Activated T-cell treated with anti-CD3 and anti-CD28 coated beads, Interleukin-2, amount 50 U/mL, for 72 hours (primary cell): ENCODE data around the gene COL4A1. TPM values are rescaled to one million over a fixed set of nuclear protein-coding genes. Genes with fewer than 3 reads are reported as not detected.

Experiments used
- ATAC-seq, 2 donors: fragments of 150-1000 bp; cut with Tn5 transposase; replicated peaks in 1 of 2; 2 replicates each; pipeline ENCODE4 v1.10.0; 2021; ENCODE audit warnings: moderate library complexity in 2 of 2, mild to moderate bottlenecking in 1 of 2
- DNase-seq, 2 donors: peaks; one replicate each; pipeline ENCODE4 v3.0.0; 2021 to 2022; ENCODE audit warnings: mixed read lengths in 1 of 2
- H3K27ac Mint-ChIP-seq: one replicate; pipeline ENCODE4 v1.8.0; 2022; ENCODE audit warnings: mild to moderate bottlenecking, moderate library complexity, mixed read lengths
- H3K27me3 Mint-ChIP-seq: one replicate; pipeline ENCODE4 v1.8.0; 2022; ENCODE audit warnings: low read depth, mixed read lengths
- H3K36me3 Mint-ChIP-seq, 2 donors: one replicate each; pipeline ENCODE4 v1.8.0; 2022; ENCODE audit warnings: mixed read lengths in 2 of 2, mild to moderate bottlenecking in 1 of 2; ENCODE audit not compliant: insufficient read depth in 2 of 2
- H3K4me1 Mint-ChIP-seq: one replicate; pipeline ENCODE4 v1.8.0; 2022; ENCODE audit warnings: low read depth, mixed read lengths
- H3K4me3 Mint-ChIP-seq, 2 donors: one replicate each; pipeline ENCODE4 v1.8.0; 2022; ENCODE audit warnings: mild to moderate bottlenecking in 2 of 2, mixed read lengths in 2 of 2, moderate library complexity in 2 of 2
- H3K9me3 Mint-ChIP-seq, 2 donors: one replicate each; pipeline ENCODE4 v1.8.0; 2022; ENCODE audit warnings: mixed read lengths in 2 of 2
- total RNA-seq, 2 donors: library from RNA; stranded (reverse); gene quantifications; one replicate each; pipeline ENCODE4 v1.2.3, GENCODE V29; 2022

The COL4A1 gene
- total RNA-seq, 2 donors from 2014 or later: 0.19 TPM; not detected in 1

DNA sequence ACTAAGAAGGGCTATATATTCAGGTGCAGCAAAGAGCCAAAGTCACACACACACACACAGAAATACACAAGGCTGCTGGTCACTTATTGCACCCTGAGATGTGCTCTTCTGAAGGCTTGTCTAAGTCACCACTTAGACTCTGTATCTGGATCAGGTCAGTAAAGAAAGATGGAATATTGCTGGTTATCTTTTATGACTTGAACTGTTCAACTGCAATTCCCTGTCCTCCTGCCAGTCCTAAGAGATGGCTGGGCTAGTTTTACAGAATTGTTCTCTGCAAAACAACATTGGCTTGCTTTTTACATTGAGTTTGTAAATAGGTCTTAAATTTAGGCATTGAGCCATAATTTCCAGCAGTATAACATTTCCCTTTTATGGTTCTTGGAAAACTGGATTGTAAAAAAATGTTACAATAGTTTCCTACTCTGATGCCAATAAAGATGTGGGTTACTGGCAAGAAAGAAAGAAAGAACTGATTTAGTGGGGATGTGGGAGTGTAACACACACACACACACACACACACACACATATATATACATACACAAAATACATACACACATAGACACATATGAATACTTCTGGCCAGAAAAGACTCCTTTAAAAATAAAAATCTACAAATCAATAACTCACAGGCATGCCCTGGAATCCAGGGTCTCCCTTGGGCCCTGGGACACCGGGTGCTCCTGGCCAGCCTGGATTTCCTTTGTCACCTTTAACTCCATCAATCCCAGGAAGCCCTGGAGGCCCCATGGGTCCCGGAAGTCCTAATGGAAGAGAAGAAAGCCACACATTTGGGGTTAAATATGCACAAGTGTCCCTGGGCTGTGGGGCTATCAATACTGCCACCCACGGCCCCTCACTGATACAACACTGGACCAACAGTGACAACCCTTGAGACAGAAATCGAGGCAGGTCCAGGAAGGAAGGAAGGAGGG lies 137.7 kb downstream of the COL4A1 start:
- H3K36me3 Mint-ChIP-seq: no peaks in the 10 kb centered on the region
- ATAC-seq (no peak), DNase-seq (no peak)
- no peak overlapping the region for H3K27ac Mint-ChIP-seq
- H3K4me1 Mint-ChIP-seq: no peaks in the 10 kb centered on the region
- peaks cover 0 to 2% of the 10 kb centered on the region in 2 donors for H3K9me3 Mint-ChIP-seq
- no peaks in the 10 kb centered on the region for H3K27me3 Mint-ChIP-seq
- H3K4me3 Mint-ChIP-seq: no peak overlapping the region

DNA sequence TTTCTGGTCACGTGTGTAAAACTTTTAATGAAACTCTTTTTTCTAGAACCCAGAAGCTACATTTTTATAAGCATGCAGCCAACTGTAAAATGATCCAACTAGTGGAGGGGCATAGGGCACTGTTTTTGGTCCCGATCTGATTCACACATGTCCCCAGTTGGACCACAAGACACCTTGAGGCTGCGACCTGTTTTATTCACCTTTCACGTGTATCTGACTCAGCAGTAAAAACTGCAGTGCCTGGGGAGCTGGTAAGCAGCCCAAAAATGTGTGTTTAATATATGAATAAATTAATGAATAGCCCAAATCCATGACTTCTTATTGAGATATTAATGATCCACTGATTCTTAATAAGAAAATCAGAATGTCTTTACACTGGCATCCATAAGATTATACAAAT lies 140.4 kb downstream of the COL4A1 start:
- Mint-ChIP-seq H3K9me3 (no peaks in the 10 kb centered on the region), H3K4me3 (no peak overlapping the region), H3K36me3 (no peaks in the 10 kb centered on the region), H3K4me1 (no peaks in the 10 kb centered on the region), H3K27ac (no peak overlapping the region), H3K27me3 (peaks cover under 1% of the 10 kb centered on the region)
- ATAC-seq (no peak), DNase-seq (no peak)

DNA sequence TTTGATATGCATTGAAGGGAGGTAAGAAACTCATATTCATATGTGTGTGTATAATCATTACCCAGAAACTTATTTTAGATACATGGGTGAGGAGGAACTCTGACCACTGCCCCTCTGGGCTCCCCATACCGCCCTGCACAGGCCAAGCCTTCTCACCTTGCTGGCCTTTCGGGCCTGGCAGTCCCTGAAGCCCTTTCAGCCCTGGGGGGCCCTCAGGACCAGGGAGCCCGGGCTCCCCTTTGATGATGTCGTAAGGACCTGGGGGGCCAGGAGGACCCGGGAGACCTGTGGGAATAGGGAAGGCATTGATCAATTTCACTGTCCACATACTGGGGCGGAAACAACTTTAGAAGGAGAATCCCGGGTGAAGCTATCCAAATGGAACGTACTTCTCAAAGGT lies 142.3 kb downstream of the COL4A1 start:
- Mint-ChIP-seq H3K27me3 (peaks cover 11% of the 10 kb centered on the region), H3K4me1 (no peaks in the 10 kb centered on the region), H3K9me3 (no peaks in the 10 kb centered on the region), H3K4me3 (no peak overlapping the region), H3K36me3 (no peaks in the 10 kb centered on the region), H3K27ac (no peak overlapping the region)
- ATAC-seq (no peak), DNase-seq (no peak)

DNA sequence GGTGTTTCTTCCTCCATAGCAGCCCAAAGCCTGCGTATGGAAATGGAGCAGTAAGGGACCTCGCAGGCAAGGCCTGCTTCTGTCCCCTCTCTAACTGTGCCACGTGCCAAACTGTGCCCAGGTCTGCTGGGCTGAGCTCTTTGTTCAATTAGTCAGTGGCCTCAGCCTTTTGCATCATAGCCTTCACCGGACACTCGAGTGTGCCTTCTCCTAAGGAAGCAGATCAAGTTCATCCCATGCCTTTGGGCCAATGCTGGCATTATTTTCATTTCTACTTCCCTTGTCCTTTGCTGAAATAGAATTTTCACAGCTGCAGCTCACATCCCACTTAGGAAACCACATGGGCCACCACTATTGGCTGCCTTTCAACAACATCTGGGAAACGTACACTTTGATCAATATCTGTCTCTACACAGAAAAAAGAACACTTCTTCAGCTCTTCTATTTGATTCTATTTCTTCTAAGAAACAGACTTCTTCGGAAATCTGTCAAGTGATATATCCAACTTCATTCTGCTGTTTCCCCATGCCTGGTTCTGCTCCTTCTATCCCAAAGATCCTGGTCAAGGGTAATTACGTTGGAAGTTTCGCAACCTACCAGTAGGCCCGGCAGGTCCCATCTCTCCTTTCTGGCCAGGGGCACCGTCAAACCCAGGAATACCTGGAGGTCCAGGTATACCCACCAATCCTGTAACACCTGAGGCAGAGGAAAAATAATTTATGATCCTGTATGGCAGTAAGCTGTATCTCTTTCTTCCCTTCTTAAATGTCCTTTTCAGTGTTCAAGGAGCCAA lies 143.9 kb downstream of the COL4A1 start:
- Mint-ChIP-seq H3K27ac (no peak overlapping the region), H3K36me3 (no peaks in the 10 kb centered on the region), H3K4me3 (no peak overlapping the region), H3K27me3 (peaks cover 14% of the 10 kb centered on the region), H3K9me3 (no peaks in the 10 kb centered on the region), H3K4me1 (no peaks in the 10 kb centered on the region)
- ATAC-seq: no peak
- no peak for DNase-seq

DNA sequence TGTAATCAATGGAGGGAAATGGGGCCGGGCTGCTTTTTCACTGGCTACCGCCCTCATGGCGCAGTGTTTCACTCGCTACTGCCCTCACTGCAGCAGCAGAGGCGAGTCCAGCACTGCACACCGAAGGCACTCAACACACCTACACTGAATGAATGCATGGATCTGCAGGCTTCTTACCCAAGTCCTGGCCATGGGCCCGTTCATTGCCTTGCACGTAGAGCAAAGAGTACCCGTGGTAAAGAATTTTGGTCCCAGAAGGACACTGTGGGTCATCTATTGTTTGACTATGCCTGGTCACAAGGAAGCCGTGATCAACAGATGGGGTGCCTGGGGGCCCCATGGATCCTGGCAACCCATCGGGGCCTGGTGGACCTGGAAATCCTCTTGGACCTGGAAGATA lies 144.9 kb downstream of the COL4A1 start:
- Mint-ChIP-seq H3K4me3 (no peak overlapping the region), H3K9me3 (no peaks in the 10 kb centered on the region), H3K27me3 (peaks cover 14% of the 10 kb centered on the region), H3K27ac (no peak overlapping the region), H3K36me3 (no peaks in the 10 kb centered on the region), H3K4me1 (no peaks in the 10 kb centered on the region)
- DNase-seq (no peak), ATAC-seq (no peak)

GRCh38 chr13:110161112-110161882 lies 145.7 kb downstream of the COL4A1 start:
- ATAC-seq (no peak), DNase-seq (no peak)
- no peak overlapping the region for H3K4me3 Mint-ChIP-seq
- no peaks in the 10 kb centered on the region for H3K36me3 Mint-ChIP-seq
- H3K9me3 Mint-ChIP-seq: no peaks in the 10 kb centered on the region
- no peak overlapping the region for H3K27ac Mint-ChIP-seq
- peaks cover 14% of the 10 kb centered on the region for H3K27me3 Mint-ChIP-seq
- no peaks in the 10 kb centered on the region for H3K4me1 Mint-ChIP-seq

DNA sequence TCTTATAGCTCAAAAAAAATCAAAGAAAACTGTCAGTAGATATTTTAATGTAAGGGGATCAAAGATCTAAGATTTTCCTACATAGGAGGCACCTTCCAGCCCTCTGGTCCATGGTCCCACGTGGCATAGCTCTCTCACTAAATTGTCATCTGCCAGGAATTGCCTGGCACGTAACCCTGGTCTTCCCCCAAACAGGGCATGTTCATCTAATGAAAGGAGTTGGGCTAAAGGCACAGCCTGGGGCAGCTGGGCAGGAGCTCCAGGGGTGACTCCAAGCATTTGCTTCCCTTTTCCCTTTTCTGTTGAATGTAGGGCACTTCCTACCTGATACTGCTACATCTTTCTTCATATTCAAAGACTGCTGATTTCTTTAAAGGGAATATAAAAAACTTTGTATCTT lies 148.7 kb downstream of the COL4A1 start:
- Mint-ChIP-seq H3K4me1 (no peaks in the 10 kb centered on the region), H3K27ac (no peak overlapping the region), H3K36me3 (no peaks in the 10 kb centered on the region), H3K9me3 (peaks cover 3 to 6% of the 10 kb centered on the region in 2 donors), H3K27me3 (peaks cover 14% of the 10 kb centered on the region), H3K4me3 (no peak overlapping the region)
- DNase-seq (no peak), ATAC-seq (no peak)

GRCh38 chr13:110157718-110158117 lies 149.2 kb downstream of the COL4A1 start:
- H3K27me3 Mint-ChIP-seq: peaks cover 14% of the 10 kb centered on the region
- no peak overlapping the region for H3K4me3 Mint-ChIP-seq
- no peaks in the 10 kb centered on the region for H3K4me1 Mint-ChIP-seq
- H3K36me3 Mint-ChIP-seq: no peaks in the 10 kb centered on the region
- ATAC-seq: no peak
- no peak for DNase-seq
- peaks cover 3 to 6% of the 10 kb centered on the region in 2 donors for H3K9me3 Mint-ChIP-seq
- H3K27ac Mint-ChIP-seq: no peak overlapping the region

- Mint-ChIP-seq H3K27me3 (peaks cover 13% of the 10 kb centered on the region), H3K4me3 (no peak overlapping the region), H3K9me3 (peaks cover 3 to 6% of the 10 kb centered on the region in 2 donors), H3K36me3 (no peaks in the 10 kb centered on the region), H3K4me1 (no peaks in the 10 kb centered on the region), H3K27ac (no peak overlapping the region)
- DNase-seq: no peak
- no peak for ATAC-seq
Observed at GRCh38 chr13:110156301-110157049, 150.5 kb downstream of the COL4A1 start.

DNA sequence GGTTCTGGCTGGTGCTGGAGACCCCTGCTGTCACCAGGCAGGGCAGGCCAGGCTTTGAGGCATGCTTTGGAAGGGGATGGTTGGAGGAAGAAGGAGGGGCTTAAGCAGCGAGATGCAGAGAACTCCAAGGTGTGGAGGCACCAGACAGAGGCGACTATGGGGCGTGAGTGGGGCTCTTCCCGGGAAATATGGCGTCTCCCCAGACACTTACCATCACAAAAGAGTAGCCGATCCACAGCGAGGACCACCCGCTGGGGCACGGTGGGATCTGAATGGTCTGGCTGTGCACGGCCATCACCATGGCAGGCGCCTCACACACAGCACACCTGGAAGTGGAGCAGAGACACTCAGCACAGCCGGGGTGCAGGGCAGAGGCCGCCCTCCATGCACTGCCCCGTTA lies 151.9 kb downstream of the COL4A1 start:
- Mint-ChIP-seq H3K9me3 (peaks cover 3 to 6% of the 10 kb centered on the region in 2 donors), H3K4me1 (no peaks in the 10 kb centered on the region), H3K36me3 (no peaks in the 10 kb centered on the region), H3K4me3 (no peak overlapping the region), H3K27ac (peak overlapping the region; percentile 25), H3K27me3 (peaks cover 6% of the 10 kb centered on the region)
- no peak for ATAC-seq
- DNase-seq: no peak

GRCh38 chr13:110154410-110154933 lies 152.5 kb downstream of the COL4A1 start:
- Mint-ChIP-seq H3K27ac (no peak overlapping the region), H3K27me3 (peaks cover under 1% of the 10 kb centered on the region), H3K36me3 (no peaks in the 10 kb centered on the region), H3K9me3 (peaks cover 3 to 6% of the 10 kb centered on the region in 2 donors), H3K4me1 (no peaks in the 10 kb centered on the region), H3K4me3 (no peak overlapping the region)
- ATAC-seq (peak; percentile 45 to 81), DNase-seq (no peak)

- Mint-ChIP-seq H3K4me1 (no peaks in the 10 kb centered on the region), H3K27ac (no peak overlapping the region), H3K36me3 (no peaks in the 10 kb centered on the region), H3K4me3 (no peak overlapping the region), H3K9me3 (peaks cover 3 to 6% of the 10 kb centered on the region in 2 donors), H3K27me3 (peaks cover 4% of the 10 kb centered on the region)
- no peak for ATAC-seq
- DNase-seq: no peak
Observed at GRCh38 chr13:110152351-110152750, 154.6 kb downstream of the COL4A1 start.
